Measurements from ENCODE around the gene PAFAH2.

Gene PAFAH2

DNA sequence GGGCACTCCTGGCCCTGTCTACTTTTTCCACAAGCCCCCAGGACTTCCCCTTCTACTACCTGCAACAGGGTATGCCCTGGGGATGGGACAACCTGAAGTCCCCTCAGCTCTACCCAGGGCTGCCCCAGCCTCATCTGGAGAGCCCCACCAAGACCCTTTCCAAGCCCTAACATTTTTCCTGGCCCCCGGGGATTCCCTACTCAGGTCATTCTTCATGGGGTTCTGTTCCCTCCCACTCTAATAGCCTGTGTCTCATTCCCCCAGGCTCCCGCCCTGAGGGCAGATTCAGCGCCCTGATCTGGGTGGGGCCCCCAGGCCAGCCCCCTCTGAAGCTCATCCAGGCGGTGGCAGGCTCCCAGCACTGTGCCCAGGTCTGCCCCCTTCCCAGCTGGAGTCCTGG, 33.3 kb upstream of the PAFAH2 start:
- DNase-seq = no peak

- DNase-seq = no peak
These were observed 32.1 kb upstream of the PAFAH2 start for GRCh38 chr1:26029864-26030481.

DNA sequence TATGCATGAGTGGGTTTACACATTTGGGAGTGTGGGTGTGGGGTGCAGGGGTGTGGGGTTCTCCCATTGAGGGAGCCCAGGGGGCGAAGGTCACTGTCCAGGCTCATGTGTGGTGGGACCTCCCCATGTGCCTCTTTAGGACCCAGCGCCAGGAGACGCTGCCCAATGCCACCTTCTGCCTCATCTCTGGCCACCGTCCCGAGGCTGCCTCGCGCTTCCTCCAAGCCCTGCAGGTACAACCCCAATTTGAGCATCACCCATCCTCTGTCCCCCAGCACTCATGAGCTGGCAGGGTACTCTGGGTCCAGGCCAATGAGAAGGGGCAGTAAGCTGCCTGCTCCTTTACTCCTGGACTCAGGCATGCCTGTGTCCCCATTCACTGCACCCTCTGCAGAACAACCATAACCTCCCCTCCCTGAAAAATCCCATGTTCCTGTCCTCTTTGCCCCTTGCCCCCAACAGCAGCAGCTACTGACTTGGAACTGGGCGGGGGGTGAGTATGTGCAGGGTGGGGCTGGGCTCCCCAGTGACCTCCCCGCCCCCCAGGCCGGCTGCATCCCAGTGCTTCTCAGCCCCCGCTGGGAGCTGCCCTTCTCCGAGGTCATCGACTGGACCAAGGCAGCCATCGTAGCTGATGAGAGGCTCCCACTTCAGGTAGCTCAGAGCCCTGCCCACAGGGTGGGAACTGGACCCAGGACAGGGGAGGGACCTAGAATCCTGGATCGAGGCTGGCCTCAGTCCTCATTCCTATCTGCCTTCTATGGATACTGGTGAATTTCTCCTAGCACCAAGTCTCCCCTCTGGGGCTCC, 31.4 kb upstream of the PAFAH2 start:
- DNase-seq = no peak

- DNase-seq = no peak
These were observed 30.7 kb upstream of the PAFAH2 start for GRCh38 chr1:26028490-26028980.

GRCh38 chr1:26027716-26028489, 30.0 kb upstream of the PAFAH2 start:
- DNase-seq = no peak

GRCh38 chr1:26025517-26025916, 27.7 kb upstream of the PAFAH2 start:
- DNase-seq = no peak

DNA sequence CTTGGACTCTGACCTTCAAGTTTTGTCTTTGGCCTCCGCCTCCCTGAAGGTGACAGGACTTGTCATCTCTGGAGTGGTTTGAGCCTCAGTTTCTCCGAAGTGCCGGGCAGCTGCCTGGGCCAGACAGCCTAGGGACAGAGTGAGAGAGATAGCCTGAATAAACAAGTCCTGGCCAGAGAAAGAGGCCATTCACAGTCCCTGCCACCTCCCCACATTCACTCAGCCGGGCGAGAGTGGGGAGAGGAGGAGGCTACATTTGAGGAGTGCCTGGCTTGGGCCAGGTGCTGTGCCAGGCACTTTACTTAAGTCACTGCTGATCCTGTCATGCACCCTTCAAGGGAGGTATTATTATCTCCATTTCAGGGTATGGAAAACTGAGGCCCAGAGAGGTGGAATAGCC, 27.2 kb upstream of the PAFAH2 start:
- DNase-seq = no peak

DNA sequence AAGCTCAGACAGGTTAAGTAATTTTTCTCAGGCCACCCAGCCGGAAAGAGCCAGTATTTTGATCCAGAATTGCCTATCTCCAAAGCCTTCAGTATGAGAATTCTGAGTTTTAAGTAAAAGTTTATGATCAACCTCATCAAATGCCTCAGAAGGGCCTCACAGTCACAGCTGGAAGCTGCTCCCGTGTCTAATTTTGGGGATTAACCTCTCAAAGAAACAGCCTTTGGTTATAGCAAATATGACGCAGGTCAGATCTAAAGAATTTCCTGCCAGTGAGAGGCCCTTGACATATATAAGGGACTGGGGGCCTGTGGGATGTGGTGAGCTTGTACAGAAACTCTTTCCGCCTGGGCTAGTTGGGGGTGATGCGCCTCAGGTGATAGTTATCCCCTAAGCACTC, 26.0 kb upstream of the PAFAH2 start:
- DNase-seq = no peak

DNA sequence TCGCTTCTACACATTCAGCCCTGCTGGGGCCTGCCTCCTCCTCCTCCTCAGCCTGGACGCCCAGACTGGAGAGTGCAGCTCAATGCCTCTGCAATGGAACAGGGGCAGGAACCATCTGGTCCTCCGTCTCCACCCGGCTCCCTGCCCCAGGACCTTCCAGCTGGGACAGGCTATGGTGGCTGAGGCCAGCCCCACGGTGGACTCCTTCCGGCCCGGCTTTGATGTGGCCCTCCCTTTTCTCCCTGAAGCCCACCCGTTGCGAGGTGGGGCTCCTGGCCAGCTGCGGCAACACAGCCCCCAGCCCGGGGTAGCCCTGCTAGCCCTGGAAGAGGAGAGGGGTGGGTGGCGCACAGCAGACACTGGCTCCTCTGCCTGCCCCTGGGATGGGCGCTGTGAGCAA, 25.1 kb upstream of the PAFAH2 start:
- no peak for DNase-seq

DNA sequence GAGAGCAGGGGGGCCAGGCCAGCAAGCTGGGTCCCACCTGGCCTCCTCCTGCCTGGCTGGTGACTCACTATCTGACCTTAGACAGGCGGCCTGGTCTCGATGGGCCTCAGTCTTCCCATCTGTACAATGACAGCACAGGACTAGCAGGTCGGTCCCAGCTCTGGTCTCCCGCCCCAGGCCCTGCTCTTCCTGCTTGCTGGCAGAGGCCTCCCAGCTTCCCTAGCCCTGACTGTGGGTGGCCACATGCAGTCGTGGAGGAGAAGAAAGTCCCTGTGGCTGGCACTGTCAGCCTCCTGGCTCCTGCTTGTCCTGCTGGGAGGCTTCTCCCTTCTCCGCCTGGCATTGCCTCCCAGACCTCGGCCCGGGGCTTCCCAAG, 24.5 kb upstream of the PAFAH2 start:
- DNase-seq = no peak

GRCh38 chr1:26021647-26022403, 24.0 kb upstream of the PAFAH2 start, which contains the start of gene EXTL1:
Gene EXTL1, plus strand, starts transcription at chr1:26021775. Its CDS starts 872 bp downstream, at chr1:26022647.
- DNase-seq = peak; percentile 59

GRCh38 chr1:26020941-26021646, 23.2 kb upstream of the PAFAH2 start:
- no peak for DNase-seq

GRCh38 chr1:26020330-26020768, 22.5 kb upstream of the PAFAH2 start:
- DNase-seq = peak; percentile 59

GRCh38 chr1:26019641-26020315, 21.9 kb upstream of the PAFAH2 start:
- DNase-seq = peak; percentile 82

DNA sequence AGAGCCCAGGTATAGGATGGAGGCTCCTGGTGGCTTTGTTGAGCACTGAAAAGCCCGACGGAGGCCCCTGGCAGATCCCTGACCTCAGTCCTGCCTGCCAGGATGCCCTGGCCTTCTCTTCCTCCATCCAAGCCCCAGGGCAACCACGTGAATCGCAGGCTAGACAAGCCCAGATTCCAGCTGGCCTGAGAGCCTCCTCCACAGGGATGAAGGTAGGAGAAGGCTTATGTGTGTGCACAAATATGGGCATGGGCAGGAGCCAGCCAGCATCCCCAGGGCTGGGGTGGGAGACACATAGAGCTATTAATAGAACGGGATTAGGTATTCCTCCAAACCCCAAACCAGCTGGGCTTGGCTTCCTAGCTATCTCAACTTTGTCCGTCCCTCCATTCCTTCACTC, 19.7 kb upstream of the PAFAH2 start:
- DNase-seq = peak; percentile 85

GRCh38 chr1:26016953-26017545, 19.2 kb upstream of the PAFAH2 start:
- no peak for DNase-seq

- DNase-seq = no peak
These were observed 18.5 kb upstream of the PAFAH2 start for GRCh38 chr1:26016258-26016952.

DNA sequence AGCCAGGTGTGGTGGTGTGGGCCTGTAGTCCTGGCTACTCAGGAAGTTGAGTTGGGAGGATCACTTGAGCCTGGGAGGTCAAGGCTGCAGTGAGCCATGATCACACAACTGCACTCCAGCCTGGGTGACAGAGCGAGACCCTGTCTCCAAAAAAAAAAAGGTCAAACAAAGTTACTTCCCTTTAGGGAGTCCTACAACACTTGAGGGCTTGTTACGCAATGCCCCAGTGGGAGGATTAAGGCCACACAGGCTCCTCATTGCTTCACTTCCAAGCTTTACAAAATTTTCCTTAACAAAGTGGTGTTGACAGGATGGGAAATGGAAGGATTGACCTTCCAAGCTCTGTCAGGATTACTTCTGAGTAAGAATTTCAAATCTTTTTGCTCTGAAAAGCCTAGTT, 17.5 kb upstream of the PAFAH2 start:
- peak; percentile 61 for DNase-seq

GRCh38 chr1:26014179-26014578, 16.3 kb upstream of the PAFAH2 start:
- DNase-seq = no peak

DNA sequence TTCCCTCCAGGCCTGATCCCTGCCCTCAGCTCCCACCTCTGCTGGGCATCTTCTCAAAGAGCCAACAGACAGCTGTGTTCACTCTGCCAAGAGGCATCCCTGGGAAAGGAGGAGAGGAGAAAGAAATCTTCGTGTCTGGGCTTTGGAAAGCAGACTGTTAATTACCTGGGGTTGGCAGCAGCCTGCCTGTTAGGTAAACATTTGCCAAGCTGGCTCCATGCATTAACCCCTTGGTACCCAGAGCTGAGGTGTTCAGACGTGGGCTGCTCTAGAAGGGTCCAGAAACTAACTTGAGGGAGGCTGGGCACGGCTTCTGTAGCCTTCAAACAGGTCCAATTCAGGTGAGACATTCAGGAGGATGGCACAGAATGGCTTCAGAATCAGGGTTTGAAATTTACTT, 15.0 kb upstream of the PAFAH2 start:
- no peak for DNase-seq

Data from fibroblast of skin of scalp (primary cell).